Lower leg skin (tissue), 4 donors: ENCODE results near the gene SLC16A6. TPM values are rescaled to one million over a fixed set of nuclear protein-coding genes. Genes with fewer than 3 reads are reported as not detected.
A peak's percentile ranks its signal among the peaks of the same experiment; 100 is the strongest.
"Not testable (repeated sequence)": the region's sequence is repeated elsewhere in the genome, so short reads cannot be mapped to it uniquely, and the experiment has no call there.

Source experiments
- DNase-seq, 2 donors: peaks; one replicate each; pipeline ENCODE4 v3.0.0-alpha.2; 2019; ENCODE audit warnings: low spot score in 2 of 2
- H3K4me3 ChIP-seq: fragments of 200-600 bp; sonication (generic); 2 replicates; pipeline ENCODE4 v1.5.1; 2017; ENCODE audit warnings: mild to moderate bottlenecking, low read depth; ENCODE audit not compliant: poor library complexity, severe bottlenecking
- POLR2A ChIP-seq, 2 donors: fragments of 450-650 bp; IDR thresholded peaks; one replicate each; pipeline ENCODE4 v1.6.1; 2016 to 2017; ENCODE audit warnings: antibody characterized with exemption in 2 of 2, mild to moderate bottlenecking in 1 of 2, moderate library complexity in 1 of 2
- WGBS, 2 donors: methylation state at CpG; one replicate each; pipeline ENCODE4 v1.1.5; 2018; 5-methylcytosine and 5-hydroxymethylcytosine counted together
- intact Hi-C: fragments of 100-400 bp; cut with DNase I; formaldehyde crosslinking; loops from one replicate; pipeline ENCODE4 v1.15.0; 2023; ENCODE audit warnings: low total_unique reads
- total RNA-seq, 4 donors: library from RNA; depleted of rRNA; stranded (reverse); fragments of >200 nt; gene quantifications; one replicate each; pipeline ENCODE4 v1.1.0, GENCODE V29; 2016
- TF ChIP-seq, protein P1 (sequence below), 3 donors: fragments of 450-650 bp; IDR thresholded peaks; one replicate each; pipeline ENCODE4 v1.5.1; 2016; ENCODE audit warnings: antibody characterized with exemption in 3 of 3, mild to moderate bottlenecking in 3 of 3, moderate library complexity in 2 of 3

SLC16A6 gene
- total RNA-seq, 4 donors from 2014 or later = 2.7 to 10.3 (median 7.8) TPM

DNA sequence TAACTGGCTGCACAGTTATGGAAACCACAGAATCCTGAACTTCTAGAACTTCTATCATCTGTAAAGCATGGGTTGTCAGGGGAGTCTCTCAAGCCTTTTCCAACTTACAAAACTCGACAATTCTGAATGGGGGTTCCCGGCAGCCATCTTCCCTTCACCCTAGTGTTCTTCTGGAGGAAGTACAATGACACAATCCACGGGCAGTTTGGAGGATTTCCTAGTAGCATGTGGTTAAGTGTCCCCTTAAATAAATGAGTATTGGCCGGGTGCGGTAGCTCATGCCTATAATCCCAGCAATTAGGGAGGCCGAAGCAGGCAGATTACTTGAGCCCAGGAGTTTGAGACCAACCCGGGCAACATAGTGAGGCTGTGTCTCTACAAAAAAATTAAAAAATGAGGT lies 2.1 kb downstream of the SLC16A6 start:
- TF ChIP-seq, protein P1, sequence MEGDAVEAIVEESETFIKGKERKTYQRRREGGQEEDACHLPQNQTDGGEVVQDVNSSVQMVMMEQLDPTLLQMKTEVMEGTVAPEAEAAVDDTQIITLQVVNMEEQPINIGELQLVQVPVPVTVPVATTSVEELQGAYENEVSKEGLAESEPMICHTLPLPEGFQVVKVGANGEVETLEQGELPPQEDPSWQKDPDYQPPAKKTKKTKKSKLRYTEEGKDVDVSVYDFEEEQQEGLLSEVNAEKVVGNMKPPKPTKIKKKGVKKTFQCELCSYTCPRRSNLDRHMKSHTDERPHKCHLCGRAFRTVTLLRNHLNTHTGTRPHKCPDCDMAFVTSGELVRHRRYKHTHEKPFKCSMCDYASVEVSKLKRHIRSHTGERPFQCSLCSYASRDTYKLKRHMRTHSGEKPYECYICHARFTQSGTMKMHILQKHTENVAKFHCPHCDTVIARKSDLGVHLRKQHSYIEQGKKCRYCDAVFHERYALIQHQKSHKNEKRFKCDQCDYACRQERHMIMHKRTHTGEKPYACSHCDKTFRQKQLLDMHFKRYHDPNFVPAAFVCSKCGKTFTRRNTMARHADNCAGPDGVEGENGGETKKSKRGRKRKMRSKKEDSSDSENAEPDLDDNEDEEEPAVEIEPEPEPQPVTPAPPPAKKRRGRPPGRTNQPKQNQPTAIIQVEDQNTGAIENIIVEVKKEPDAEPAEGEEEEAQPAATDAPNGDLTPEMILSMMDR (IDR thresholded peaks at IDR 0.05) = no peak
- no peak for TF ChIP-seq POLR2A (IDR thresholded peaks at IDR 0.05)
- 72 to 73% methylated on average over 7 of the region's 7 CpGs for WGBS, 2 donors
- peak in 1 of 2 donors; percentile 78 for DNase-seq
- intact Hi-C loops = no loop called here
- H3K4me3 ChIP-seq = no peak overlapping the region

GRCh38 chr17:68288375-68288774 lies 2.6 kb downstream of the SLC16A6 start:
- intact Hi-C loops = no loop called here
- TF ChIP-seq POLR2A (IDR thresholded peaks at IDR 0.05) = no peak
- TF ChIP-seq, protein P1 (IDR thresholded peaks at IDR 0.05) = no peak
- DNase-seq = peak in 1 of 2 donors; percentile 53
- H3K4me3 ChIP-seq = no peak overlapping the region
- 73 to 74% methylated on average over 5 of the region's 5 CpGs for WGBS, 2 donors

DNA sequence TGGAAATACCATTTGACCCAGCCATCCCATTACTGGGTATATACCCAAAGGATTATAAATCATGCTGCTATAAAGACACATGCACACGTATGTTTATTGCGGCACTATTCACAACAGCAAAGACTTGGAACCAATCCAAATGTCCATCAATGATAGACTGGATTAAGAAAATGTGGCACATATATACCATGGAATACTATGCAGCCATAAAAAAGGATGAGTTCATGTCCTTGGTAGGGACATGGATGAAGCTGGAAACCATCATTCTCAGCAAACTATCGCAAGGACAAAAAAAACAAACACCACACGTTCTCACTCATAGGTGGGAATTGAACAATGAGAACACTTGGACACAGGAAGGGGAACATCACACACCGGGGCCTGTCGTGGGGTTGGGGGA lies 9.0 kb downstream of the SLC16A6 start:
- H3K4me3 ChIP-seq, DNase-seq, intact Hi-C loops: not testable (repeated sequence)
- 90 to 96% methylated on average over 6 of the region's 6 CpGs for WGBS, 2 donors

- TF ChIP-seq, protein P1 (IDR thresholded peaks at IDR 0.05) = no peak
- no peak for TF ChIP-seq POLR2A (IDR thresholded peaks at IDR 0.05)
- WGBS, 2 donors = 96 to 98% methylated on average over 5 of the region's 5 CpGs
- H3K4me3 ChIP-seq = no peak overlapping the region
- no peak for DNase-seq
- intact Hi-C loops = no loop called here
Observed at GRCh38 chr17:68277807-68278206, 13.1 kb downstream of the SLC16A6 start.

- DNase-seq, H3K4me3 ChIP-seq, intact Hi-C loops: not testable (repeated sequence)
- WGBS, 2 donors = 94 to 98% methylated on average over 3 of the region's 3 CpGs
Observed at GRCh38 chr17:68276339-68276738, 14.6 kb downstream of the SLC16A6 start.

- intact Hi-C loops = no loop called here
- no peak overlapping the region for H3K4me3 ChIP-seq
- TF ChIP-seq POLR2A (IDR thresholded peaks at IDR 0.05) = no peak
- TF ChIP-seq, protein P1 (IDR thresholded peaks at IDR 0.05) = no peak
- 70 to 82% methylated on average over 11 of the region's 11 CpGs for WGBS, 2 donors
- no peak for DNase-seq
Observed at GRCh38 chr17:68273722-68274121, 17.2 kb downstream of the SLC16A6 start.

GRCh38 chr17:68265833-68266232 lies 25.1 kb downstream of the SLC16A6 start:
- H3K4me3 ChIP-seq, DNase-seq: not testable (repeated sequence)
- intact Hi-C loops = loop anchor here (10.0 kb wide), 2 partner anchors 169 to 199 kb away; no protein-coding TSS in a partner anchor
- 94 to 95% methylated on average over 2 of the region's 2 CpGs for WGBS, 2 donors

DNA sequence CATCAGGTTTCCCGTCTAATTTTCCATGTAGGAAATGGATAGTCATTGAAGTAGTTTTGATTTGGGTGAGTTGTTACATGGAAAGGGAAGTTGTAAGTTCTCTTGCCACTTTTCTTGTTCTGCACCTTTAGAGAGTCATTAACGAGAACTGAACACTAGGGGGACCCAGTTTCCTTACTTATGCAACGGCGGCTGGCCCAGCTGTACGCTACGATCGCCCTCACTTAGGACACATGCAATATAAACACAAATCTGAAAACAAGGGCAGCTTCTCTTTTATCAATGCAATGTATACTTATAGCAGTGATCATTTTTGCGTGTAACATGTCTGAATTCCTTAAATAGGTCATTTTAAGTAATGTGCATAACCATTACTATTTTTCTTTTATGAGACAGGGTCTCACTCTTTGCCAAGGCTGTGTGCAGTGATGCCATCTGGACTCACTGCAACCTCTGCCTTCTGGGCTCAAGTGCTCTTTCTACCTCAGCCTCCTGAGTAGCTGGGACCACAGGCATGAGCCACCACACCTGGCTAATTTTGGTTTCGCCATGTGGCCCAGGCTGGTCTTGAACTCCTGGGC lies 27.7 kb downstream of the SLC16A6 start:
- WGBS, 2 donors = 11 to 12% methylated on average over 9 of the region's 9 CpGs
- intact Hi-C loops = loop anchor here (10.0 kb wide), 2 partner anchors 172 to 202 kb away; no protein-coding TSS in a partner anchor
- not testable (repeated sequence) for H3K4me3 ChIP-seq, DNase-seq

DNA sequence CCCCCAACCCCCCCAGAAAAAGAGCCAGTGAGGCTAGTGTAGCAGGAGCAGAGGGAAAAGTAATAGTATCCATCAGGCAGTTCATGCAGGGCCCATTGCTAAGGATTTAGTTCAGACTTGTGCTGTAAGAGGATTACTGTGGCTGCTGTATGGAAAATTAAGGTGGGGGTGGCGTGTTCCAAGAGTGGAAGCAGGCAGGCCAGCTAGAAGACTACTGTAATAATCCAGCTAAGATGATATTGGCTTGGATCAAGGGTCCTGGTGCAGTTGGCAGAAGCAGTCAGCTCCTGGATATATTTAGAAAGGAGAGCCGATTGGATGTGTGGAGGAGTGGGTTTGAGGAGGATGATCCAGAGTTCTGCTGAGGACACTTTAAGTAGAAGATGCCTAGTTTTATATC lies 28.5 kb downstream of the SLC16A6 start:
- DNase-seq, H3K4me3 ChIP-seq: not testable (repeated sequence)
- WGBS, 2 donors = 58 to 66% methylated on average over 2 of the region's 2 CpGs
- intact Hi-C loops = loop anchor here (10.0 kb wide), 2 partner anchors 172 to 202 kb away; no protein-coding TSS in a partner anchor
